Testis (tissue), 2 donors: Measurements from ENCODE around the gene STAMBPL1.

Experiments used
- POLR2A ChIP-seq: fragments of 450-650 bp; IDR thresholded peaks from one replicate; pipeline ENCODE4 v1.6.1; 2017; ENCODE audit warnings: antibody characterized with exemption, mild to moderate bottlenecking, moderate library complexity
- TF ChIP-seq, protein P1 (sequence below), 3 experiments: fragments of 450-650 bp in 2 of 3; fragments of 200-600 bp in 1 of 3; sonication (generic) in 1 of 3; IDR thresholded peaks; one replicate each; pipeline ENCODE4 v1.5.1; 2016 to 2019; ENCODE audit warnings: antibody characterized with exemption in 3 of 3, mild to moderate bottlenecking in 2 of 3, moderate library complexity in 1 of 3

- TF ChIP-seq, protein P1, sequence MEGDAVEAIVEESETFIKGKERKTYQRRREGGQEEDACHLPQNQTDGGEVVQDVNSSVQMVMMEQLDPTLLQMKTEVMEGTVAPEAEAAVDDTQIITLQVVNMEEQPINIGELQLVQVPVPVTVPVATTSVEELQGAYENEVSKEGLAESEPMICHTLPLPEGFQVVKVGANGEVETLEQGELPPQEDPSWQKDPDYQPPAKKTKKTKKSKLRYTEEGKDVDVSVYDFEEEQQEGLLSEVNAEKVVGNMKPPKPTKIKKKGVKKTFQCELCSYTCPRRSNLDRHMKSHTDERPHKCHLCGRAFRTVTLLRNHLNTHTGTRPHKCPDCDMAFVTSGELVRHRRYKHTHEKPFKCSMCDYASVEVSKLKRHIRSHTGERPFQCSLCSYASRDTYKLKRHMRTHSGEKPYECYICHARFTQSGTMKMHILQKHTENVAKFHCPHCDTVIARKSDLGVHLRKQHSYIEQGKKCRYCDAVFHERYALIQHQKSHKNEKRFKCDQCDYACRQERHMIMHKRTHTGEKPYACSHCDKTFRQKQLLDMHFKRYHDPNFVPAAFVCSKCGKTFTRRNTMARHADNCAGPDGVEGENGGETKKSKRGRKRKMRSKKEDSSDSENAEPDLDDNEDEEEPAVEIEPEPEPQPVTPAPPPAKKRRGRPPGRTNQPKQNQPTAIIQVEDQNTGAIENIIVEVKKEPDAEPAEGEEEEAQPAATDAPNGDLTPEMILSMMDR (IDR thresholded peaks at IDR 0.05): no peak
- no peak for TF ChIP-seq POLR2A
Observed at GRCh38 chr10:88892222-88892967, 12.3 kb downstream of the STAMBPL1 start.
